ENCODE results near the gene PIR. TPM values are rescaled to one million over a fixed set of nuclear protein-coding genes. Genes with fewer than 3 reads are reported as not detected.

The PIR gene
- 67.0 and 285 TPM in 2 replicates for total RNA-seq

GRCh38 chrX:15493118-15493962 lies at the start of gene PIR:
Gene PIR (minus strand): TSS chrX:15493333. CDS start chrX:15491257, 2,076 bp downstream.

DNA sequence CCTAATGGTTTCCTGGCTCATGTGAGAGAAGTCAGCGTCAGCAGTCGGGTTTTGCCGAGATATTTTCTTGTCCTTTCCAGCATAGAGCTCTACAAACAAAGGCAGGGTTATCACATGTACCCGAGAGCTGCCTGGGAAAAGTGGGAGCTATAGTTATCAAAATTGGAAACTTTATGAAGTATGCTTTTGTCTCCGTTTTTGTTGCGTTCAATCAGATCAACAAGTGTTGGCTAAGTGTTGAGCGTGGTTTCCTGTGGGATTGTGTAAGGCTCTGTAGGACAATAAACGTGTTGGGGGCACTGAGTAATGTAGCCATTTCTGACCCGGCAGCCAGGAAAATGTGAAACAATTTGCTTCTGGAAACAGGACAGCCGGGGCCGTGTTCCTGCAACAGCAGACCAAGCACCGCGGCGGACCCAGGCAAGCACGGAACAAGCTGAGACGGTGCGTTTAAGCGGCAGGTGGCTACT lies 7.4 kb upstream of the PIR start, which contains the start of gene BMX:
Gene BMX (plus strand): TSS at position 311 of the 470 bp plus-strand sequence. CDS start 7,547 bp downstream, outside the sequence.

GRCh38 chrX:15384304-15384703 lies 108.8 kb downstream of the PIR start, which contains the start of gene VEGFD:
Gene VEGFD (minus strand): TSS chrX:15384413. CDS start chrX:15383946, 467 bp downstream.

GRCh38 chrX:15335135-15336022 lies 157.8 kb downstream of the PIR start, which contains the start of gene PIGA:
Gene PIGA (minus strand): TSS chrX:15335523. CDS start chrX:15331930, 3,593 bp downstream.

Other genes starting within 250 kb of the PIR start
- 7.6 and 14.4 TPM in 2 replicates for gene ASB9, start 223.2 kb downstream of the PIR start, total RNA-seq
- under 0.01 and 0.09 TPM in 2 replicates for gene ASB11, start 177.7 kb downstream of the PIR start, total RNA-seq
- gene PIGA, start 157.8 kb downstream of the PIR start, total RNA-seq, result 9.4 and 11.0 TPM in 2 replicates
- gene VEGFD, start 108.9 kb downstream of the PIR start, total RNA-seq, result 0.09 and 0.85 TPM in 2 replicates
- 148 and 192 TPM in 2 replicates for gene BMX, start 7.5 kb upstream of the PIR start, total RNA-seq
- 0.19 TPM in 1 of 2 replicates, not detected in the other for gene ACE2, start 107.6 kb upstream of the PIR start, total RNA-seq
- gene CLTRN, start 171.5 kb upstream of the PIR start, total RNA-seq, result 0.09 TPM in 1 of 2 replicates, not detected in the other
- 1.6 and 3.0 TPM in 2 replicates for gene CA5B, start 244.9 kb upstream of the PIR start, total RNA-seq